HG02973 (cell line): ENCODE measurements around the gene IFI6.
"Not testable (repeated sequence)": the region's sequence is repeated elsewhere in the genome, so short reads cannot be mapped to it uniquely, and the experiment has no call there.

ENCODE experiments used
- ATAC-seq: cut with Tn5 transposase; IDR thresholded peaks from one replicate; pipeline ENCODE4 v1.9.1; 2021; ENCODE audit warnings: moderate library complexity; ENCODE audit not compliant: unreplicated experiment

IFI6 gene, protein sequence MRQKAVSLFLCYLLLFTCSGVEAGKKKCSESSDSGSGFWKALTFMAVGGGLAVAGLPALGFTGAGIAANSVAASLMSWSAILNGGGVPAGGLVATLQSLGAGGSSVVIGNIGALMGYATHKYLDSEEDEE

DNA sequence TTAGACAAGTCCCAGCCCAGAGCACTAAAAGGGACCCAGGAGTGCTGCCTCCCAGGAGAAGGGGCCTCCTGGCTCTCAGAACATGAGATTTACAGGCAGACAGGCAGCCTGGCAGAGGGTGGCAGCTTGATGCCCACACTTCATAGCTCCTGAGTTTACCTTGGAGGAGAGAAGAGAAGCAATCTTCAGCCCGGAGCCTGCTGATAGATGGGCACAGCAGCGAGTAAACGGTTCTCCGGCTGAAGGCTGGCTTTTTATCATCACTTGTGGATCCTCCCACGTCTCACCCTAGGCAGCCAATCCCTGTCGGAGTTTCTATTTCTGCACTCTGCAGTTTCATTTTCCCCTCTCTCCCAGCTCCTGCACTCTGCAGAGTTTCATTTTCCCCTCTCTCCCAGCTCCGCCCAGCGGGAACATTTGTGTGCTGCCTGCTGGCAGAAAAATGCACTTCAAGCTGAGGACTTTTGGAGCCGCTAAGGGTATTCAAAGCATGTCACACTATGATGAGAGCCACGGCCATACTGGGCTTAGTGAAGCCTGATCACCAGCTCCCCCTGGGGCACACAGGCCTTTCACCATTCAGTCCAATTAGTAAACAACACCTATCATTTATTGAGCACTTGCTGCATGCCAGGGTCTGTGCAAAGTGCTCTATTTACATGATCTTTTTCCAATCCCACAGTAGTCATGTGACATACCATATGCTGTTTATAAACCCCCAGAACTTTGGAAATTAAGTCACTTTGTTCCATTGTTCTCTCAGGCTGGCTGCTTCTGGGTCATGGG, at the start of gene IFI6:
IFI6 (minus strand) TSS at position 229 of the 786 bp plus-strand sequence. CDS start 2,878 bp downstream, outside the sequence.
- ATAC-seq, result peak; percentile 78

DNA sequence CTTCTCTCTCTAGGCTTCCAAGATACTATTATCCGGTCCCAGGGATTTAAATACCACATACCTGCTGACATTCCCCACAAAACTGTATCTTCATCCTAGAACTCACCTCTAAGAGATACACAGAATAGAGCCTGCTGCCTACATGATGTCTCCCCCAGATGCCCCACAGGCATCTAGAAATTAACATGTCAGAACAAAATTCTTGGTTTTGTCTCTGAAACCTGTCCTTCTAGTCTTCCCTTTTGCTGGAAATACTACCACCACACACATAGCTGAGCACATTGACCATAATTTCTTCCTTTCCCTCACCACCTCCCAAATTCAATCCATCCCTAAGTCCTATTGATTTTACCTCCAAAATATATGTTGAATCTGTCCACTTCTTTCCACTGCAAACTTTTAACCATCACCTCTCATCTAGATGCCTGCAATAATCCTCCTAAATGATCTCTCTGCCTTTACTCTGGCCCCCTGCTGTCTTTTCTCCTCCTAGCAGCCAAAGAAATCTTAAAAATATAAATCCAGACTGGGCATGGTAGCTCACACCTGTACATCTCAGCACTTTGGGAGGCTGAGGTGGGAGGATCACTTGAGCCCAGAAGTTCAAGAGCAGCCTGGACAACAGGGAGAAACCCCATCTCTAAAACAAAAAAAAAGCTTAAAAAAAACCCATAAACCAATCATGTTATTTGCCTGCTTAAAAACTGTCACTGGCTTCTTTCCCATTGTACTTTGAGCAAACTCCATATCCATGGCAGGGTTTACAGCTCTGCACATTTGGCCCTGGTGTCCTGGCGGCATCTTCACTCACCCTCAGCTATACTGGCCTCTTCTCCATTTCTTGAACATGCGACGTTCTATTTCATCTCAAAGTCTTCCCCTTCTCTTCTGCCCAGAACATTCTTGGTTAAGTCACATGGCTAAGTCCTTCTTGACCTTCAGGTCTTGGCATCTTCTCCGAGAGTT, 47.6 kb upstream of the IFI6 start:
- ATAC-seq, result no peak

DNA sequence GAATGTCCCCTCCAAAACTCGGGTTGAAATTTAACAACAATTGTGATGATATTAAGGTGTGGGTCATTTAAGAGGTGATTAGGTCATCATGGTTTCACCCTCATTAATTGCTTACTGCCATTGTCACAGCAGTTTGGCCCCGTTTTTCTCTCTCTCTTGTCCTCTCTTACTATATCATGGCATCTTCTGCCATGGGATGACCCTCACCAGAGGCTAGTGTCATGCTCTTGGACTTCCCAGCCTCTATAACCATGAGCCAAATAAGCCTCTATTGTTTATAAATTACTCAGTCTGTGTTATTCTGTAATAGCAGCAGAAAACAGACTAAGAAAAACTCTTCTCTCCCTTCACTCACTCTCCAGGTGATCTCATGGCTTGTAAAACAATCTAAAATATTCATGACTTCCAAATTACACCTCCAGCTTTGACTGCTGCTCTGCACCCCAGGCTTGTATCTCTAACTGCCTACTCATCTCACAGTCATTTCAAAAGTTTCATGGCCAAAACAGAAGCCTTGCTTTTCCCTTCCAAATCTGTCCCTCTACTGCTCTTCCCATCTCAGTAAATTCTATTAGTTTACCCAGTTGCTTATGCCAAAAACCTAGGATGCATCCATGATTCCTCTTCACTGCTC, 44.4 kb upstream of the IFI6 start:
- ATAC-seq, result no peak

DNA sequence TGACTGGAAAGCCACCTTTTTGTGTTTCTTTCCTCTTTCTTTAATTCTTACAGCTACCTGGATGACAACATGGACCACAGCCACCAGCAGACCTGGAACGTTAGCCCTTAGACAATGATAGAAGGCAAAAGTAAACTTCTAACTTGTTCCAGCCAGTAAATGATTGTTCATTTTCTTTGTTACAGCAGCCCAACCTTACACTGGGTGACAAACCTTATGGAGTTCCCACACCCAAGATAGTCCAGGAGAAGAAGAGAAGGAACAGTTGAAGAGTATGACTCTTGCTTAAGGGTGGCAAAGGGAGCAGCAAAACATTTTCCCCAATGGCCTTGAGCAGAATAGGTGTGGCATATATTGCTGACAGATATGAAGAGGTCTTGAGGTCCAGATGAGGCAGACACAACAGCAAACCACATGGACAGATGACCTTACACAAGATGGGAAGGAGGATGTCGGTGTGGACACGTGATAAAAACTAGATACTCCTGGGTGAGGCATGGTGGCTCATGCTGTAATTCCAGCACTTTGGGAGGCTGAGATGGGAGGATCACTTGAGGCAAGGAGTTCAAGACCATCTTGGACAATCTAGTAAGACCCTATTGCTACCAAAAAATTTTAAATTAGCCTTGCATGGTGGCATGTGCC, 42.0 kb upstream of the IFI6 start:
- no peak for ATAC-seq

DNA sequence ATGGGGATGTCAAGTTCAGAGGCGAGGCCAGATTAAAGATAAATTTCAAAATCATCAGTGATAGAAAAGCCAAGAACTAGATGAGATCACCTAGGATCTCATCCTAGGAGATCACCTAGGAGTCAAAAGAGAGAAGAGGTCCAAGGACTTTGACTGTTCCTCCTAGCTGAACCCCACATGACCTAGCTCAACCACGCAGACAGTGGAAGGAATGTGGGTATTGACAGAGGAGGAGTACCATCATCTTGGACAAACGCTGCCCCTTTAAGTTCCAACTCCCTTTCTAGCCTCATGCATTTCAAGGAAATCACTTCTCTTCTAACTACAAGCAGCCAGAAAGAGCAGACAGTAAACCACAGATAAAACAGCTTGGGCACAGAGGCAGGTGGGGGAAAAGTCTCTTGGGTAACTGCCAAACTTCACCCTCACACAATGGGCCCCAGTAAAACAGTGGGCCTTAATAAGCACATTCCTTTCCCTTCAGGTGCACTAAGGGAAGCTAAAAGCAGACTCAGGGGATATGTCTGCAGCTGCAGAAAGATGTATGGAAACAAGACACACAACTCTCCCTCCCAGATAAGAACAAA, 41.2 kb upstream of the IFI6 start:
- no peak for ATAC-seq

DNA sequence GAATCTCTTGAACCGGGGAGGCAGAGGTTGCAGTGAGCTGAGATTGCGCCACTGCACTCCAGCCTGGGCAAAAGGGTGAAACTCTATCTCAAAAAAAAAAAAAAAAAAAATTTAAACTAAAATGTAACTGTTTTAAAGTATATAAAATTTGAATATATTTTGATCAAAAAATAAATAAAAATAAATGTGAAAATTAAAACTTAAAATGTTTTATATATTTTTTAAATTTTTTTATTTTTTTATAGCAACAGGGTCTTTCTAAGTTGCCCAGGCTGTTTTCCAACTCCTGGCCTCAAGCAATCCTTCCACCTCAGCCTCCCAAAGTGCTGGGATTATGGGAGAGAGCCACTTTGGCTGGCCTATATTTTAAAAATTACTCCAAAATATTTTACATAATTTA, 38.6 kb upstream of the IFI6 start:
- ATAC-seq, result no peak

DNA sequence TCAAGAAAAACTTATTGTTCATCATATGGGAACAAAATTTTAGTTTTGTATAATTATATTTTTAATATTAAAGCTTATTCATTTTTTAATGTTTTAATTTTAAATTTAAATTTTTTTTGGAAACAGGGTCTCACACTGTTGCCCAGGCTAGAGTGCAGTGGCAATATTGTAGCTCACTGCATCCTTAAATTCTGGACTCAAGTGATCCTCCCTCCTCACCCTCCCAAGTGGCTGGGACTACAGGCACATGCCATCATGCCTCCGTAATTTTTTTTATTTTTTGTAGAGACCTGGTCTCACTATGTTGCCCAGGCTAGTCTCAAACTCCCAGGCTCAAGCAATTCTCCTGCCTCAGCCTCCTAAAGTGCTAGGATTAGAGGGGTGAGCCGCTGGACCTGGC, 33.6 kb upstream of the IFI6 start:
- ATAC-seq, result no peak

DNA sequence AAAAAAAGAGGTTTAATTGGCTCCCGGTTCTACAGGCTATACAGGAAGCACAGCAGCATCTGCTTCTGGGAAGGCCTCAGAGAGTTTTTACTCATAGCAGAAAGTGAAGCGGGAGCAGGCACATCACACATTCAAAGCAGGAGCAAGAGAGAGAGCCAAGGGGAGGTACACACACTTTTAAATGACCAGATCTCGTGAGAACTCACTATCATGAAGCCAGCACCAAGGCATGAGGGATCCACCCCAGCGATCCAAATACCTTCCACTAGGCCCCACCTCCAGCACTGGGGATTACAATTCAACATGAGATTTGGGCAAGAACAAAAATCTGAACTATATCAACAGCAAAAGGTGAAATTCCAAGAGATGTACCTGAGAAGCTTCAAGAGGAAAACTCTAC, 33.0 kb upstream of the IFI6 start:
- no peak for ATAC-seq

DNA sequence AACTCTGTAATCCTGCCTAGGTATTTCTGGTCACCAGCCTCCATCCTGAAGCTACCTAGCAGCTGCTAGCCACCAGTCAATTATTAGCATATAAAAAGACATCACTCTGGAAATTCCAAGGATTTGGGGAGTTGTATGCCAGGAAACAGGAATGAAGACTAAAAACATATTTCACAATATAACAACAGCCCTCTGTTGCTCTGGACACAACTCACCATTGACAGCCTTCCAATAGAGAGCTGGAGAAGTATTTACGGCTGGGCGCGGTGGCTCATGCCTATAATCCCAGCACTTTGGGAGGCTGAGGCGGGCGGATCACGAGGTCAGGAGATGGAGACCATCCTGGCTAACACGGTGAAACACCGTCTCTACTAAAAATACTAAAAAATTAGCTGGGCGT, 24.8 kb upstream of the IFI6 start:
- ATAC-seq, result not testable (repeated sequence)

DNA sequence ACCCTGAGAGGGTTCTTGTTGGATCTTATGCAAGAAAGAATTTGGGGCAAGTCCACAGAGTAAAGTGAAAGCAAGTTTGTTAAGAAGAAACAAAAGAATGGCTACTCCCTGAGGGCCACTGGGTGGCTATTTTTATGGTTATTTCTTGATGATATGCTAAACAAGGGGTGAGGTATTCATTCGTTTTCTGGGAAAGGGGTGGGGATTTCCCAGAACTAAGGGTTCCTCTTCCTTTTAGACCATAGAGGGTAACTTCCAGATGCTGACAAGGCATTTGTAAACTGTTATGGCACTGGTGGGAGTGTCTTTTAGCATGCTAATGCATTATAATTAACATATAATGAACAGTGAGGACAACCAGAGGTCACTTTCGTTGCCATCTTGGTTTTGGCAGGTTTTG, 18.2 kb upstream of the IFI6 start:
- no peak for ATAC-seq

DNA sequence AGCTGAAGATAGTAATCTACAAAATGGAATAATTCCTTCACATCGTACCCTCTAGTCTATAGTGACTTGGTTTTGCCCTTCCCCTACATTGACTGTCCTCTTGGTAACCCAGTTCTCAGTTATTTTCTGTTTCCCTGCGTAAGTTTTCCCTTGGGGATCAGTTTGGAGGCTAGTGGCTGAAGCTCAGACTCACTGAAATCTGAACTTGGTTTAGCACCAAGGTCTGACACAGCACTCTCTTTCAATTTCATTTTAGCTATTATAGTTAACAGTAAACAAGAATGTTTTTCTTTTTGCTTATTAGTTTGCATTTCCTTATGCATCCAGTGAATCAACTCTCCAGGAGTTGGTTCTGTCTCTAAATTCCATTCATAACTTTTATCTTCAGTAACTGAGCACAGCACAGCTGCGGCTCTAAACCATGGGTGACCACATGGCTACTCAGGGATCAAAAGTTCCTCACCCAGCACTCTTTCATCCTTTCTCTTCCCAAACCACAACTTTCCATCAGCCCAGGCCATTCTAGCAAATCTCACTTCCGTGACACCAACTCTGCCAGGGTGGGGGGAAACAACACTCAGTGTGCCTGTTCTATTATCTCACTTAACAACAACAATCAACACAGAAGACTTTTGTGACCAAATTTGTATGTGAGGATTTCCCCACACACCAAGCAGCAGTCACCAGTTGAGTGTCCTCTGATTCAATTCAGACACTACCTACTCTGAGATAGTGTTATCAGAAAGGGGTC, 17.6 kb upstream of the IFI6 start:
- no peak for ATAC-seq

DNA sequence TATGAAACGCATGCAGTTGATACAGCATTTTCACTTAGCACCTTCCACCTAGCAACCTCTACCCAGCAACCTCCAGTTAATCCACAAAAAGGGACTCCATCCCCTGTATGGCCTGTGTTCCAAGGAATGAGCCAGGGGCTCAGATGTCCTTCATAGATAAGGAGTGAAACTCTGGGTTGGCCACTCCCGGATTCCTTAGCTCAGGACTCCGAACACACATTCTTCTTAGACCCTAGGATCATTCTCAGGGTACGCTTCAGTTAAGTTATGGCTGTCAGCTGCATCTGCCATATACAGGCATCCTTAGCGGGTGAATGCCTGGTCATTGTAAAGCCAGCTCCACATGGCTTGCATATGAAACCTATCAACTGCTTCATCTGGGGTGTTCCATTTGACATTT, 15.9 kb upstream of the IFI6 start:
- no peak for ATAC-seq

DNA sequence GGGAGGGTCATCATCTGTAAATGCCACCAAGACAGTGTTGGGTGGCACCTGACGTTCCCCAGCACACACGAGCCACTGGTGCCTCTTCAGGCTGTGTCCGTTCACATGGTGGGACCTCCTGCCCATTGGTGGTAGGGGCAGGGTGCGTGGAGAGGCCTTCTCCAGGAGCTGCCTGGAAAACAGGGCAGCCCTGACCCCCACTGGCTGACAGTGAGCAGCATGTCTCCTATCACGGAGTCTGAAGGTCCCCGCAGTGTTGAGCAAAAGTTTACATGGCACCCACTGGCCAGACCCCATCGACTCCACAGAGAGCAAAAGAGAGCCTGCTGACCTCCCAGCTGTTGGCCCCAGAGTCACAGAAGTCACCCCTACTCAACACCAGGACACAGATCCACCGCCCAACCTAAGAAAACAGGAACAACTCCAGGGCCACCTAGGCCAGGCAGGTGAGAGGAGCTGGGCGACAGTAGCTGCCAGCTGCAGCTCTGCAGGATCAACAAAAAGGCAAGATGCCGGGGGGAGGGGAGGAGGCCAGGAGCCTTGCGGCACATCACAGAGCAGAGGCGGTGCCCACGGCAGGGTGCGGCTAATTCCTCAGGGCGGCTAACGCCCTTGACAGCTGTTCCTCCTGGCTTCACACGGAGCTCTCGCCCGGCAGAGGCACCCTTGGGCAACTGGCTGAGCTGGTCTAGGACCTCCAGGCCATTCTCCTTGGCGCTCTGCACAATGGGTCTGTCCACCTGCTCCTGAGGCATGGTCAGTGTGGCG, 14.4 kb upstream of the IFI6 start:
- ATAC-seq, result no peak

DNA sequence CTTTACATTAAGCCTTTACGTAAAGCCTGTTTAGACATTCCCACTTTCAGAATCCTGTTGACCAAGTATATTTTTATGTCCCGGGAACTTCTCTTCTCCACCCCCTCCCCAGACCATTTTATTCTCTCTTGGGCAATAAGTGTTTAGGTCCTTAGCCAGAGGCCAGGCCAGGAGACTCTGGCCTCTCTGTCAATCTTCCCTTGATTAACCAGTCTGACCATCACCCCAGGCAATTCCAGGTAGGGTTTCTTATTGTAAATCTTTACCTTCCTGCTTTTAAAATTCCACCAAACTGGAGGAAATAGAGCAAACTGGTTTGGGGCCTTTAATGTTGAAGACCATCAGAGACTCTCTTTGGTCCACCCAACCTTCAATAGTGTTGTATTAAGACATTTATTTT, 12.2 kb upstream of the IFI6 start:
- no peak for ATAC-seq

DNA sequence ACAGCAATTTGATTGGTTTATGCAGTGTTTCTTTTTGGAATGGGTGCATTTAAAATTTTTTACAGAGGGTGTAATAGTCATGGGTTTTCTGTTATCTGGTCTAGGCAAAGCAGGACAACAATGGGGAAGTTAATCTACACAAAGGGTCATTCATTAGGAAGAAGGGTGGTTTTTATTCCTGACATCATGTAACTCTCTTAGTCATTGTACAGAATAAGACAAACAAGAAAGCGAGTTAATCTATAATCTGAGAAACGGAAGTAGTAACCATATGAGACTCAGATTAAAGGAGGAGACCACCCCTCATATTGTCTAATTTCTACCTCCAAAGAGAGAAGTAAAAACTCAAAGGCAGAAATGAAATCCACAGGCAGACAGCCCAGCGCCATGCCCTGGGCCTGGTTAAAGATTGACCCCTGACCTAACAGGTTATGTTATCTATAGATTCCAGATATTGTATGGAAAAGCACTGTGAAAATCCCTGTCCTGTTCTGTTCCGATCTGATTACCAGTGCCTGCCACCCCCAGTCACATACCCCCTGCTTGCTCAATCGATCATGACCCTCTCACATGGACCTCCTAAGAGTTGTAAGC, 10.5 kb upstream of the IFI6 start:
- no peak for ATAC-seq

DNA sequence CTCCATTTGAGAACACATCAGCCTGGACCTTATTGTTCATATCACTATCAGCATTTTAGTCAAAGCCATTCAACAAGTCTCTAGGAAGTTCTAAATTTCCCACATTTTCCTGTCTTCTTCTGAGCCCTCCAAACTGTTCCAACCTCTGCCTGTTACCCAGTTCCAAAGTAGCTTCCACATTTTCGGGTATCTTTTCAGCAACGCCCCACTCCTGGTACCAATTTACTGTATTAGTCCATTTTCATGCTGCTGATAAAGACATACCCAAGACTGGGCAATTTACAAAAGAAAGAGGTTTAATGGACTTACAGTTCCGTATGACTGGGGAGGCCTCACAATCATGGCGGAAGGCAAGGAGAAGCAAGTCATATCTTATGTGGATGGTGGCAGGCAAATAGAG, 9.6 kb upstream of the IFI6 start:
- not testable (repeated sequence) for ATAC-seq

DNA sequence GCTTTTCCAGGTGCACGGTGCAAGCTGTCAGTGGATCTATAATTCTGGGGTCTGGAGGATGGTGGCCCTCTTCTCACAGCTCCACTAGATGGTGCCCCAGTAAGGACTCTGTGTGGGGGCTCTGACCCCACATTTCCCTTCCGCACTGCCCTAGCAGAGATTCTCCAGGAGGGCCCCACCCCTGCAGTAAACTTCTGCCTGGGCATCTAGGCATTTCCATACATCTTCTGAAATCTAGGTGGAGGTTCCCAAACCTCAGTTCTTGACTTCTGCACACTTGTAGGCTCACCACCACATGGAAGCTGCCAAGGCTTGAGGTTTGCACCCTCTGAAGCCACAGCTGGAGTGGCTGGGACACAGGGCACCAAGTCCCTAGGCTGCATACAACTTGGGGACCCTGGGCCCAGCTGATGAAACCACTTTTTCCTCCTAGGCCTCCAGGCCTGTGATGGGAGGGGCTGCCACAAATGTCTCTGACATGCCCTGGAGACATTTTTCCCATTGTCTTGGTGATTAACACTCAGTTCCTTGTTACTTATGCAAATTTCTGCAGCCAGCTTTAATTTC, 8.3 kb upstream of the IFI6 start:
- ATAC-seq, result not testable (repeated sequence)

DNA sequence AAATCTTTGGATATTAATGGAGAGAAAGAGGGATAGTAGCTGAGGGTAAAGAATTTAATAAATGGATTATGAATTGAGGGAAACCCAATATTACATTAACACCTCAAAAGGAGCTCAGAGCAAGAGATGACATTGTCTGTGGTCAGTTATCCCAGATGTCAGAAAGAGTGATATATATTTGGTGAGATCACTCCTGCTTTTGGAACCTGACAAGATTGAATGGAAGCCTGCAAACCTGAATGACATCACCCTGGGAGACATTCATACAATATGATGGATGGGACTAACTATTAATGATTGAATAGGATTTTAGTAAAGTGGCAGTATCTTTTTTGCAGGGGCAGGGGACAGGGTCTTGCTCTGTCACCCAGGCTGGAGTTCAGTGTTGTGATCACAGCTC, 6.8 kb upstream of the IFI6 start:
- ATAC-seq, result no peak
